Sciatic nerve (tissue), 2 donors: ENCODE measurements around the gene MCL1. TPM values are rescaled to one million over a fixed set of nuclear protein-coding genes. Genes with fewer than 3 reads are reported as not detected.

Source experiments
- ATAC-seq: fragments of 200-7000 bp; cut with Tn5 transposase; one replicate; pipeline ENCODE4 v1.9.1; 2020; ENCODE audit warnings: mild to moderate bottlenecking, moderate library complexity
- DNase-seq: peaks from one replicate; pipeline ENCODE4 v3.0.0-alpha.2; 2020; ENCODE audit warnings: low spot score
- intact Hi-C: fragments of 100-400 bp; cut with DNase I; formaldehyde crosslinking; loops from one replicate; pipeline ENCODE4 v1.14.2; 2022
- microRNA-seq: library from miRNA; unstranded; fragments of <30 nt; microRNA quantifications from one replicate; pipeline ENCODE4 v1.2.0, GENCODE V29; 2020
- total RNA-seq: library from RNA; stranded (reverse); fragmentation: NEBNext Ultra II Directional; extraction: Animal tissue kit (Norgen Biotek cat#: 25700); gene quantifications from one replicate; pipeline ENCODE4 v1.2.1, GENCODE V29; 2021
- donor health status: DM: no; HTN: no; CAD: no.
- donor health status: DM: no; HTN: no; CAD: no.

Gene MCL1
- total RNA-seq, 1 donor from 2014 or later = 214 TPM

DNA sequence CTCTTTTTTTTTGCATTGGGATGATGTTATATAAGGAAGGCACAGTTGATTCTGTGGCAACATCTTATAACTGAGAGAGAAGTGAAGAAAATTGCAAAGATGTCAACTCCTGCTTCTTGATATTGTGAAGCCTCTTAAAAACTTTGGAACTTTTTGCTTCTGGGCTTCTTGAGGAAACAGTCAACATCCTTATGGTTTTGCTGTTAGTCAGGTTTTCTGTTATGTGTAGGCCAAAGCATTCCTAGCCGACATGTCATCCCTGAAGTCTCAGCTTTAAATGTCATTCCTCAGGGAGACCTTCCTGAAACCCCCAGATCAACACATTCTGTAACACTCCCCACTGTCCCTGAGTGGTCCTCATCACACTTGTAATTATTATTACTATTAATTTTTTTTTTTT lies 51.2 kb downstream of the MCL1 start:
- no peak for ATAC-seq
- intact Hi-C loops = no loop called here
- DNase-seq = no peak

DNA sequence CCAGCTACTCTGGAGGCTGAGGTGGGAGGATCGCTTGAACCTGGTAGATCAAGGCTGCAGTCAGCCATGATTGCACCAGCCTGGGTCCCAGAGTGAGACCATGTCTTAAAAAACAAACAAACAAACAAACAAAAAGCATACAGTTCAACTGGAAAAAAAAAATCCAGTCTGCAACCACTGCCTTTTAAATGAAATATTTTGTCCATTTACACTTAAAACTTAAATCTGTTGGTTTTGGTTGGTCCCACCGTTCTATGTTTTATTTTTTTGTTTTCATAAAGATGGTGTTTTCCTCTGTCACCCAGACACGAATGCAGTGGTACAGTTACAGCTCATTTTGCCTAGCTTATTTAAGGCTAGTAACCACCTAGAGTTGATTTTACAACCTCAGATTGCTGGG lies 54.1 kb downstream of the MCL1 start:
- ATAC-seq = no peak
- intact Hi-C loops = no loop called here

More for the DNA sequence above, 54.1 kb downstream of the MCL1 start:
- no peak for DNase-seq

Small RNAs within 50 kb of the gene (microRNA-seq; reads per million reads assigned to microRNA genes)
- not detected for gene MIR4257

Other genes with a start within 250 kb of the MCL1 start
- gene RPRD2, start 215.5 kb downstream of the MCL1 start, total RNA-seq = 42.8 TPM
- 22.4 TPM for gene TARS2, start 92.2 kb downstream of the MCL1 start, total RNA-seq
- 19.7 TPM for gene ECM1, start 71.5 kb downstream of the MCL1 start, total RNA-seq
- gene FALEC, start 63.9 kb downstream of the MCL1 start, total RNA-seq = not detected
- gene ADAMTSL4, start 30.2 kb downstream of the MCL1 start, total RNA-seq = 70.2 TPM
- 144 TPM for gene ENSA, start 50.0 kb upstream of the MCL1 start, total RNA-seq
- gene GOLPH3L, start 117.5 kb upstream of the MCL1 start, total RNA-seq = 27.6 TPM
- 3.8 TPM for gene HORMAD1, start 141.3 kb upstream of the MCL1 start, total RNA-seq
- 80.9 TPM for gene CTSS, start 186.2 kb upstream of the MCL1 start, total RNA-seq
- 101 TPM for gene CTSK, start 228.7 kb upstream of the MCL1 start, total RNA-seq